OCI-LY7 (cell line): ENCODE measurements around the gene UGT1A6. TPM values are rescaled to one million over a fixed set of nuclear protein-coding genes. Genes with fewer than 3 reads are reported as not detected.

ENCODE experiments used
- BruUV-seq: library from RNA; stranded (reverse); fragments of 400-500 nt; replicated peaks from 2 replicates; lab custom pipeline; 2021; lab: Mats Ljungman, UMichigan
- CTCF ChIA-PET: fragments of 300-600 bp; sonication (Branson Sonifier 250); formaldehyde crosslinking; loops from one replicate; lab custom pipeline; 2022; ENCODE audit warnings: antibody characterized with exemption; ENCODE audit not compliant: unreplicated experiment; lab: Charles Lee
- POLR2A ChIA-PET: fragments of 300-600 bp; sonication (Branson Sonifier 250); formaldehyde crosslinking; loops from one replicate; lab custom pipeline; 2022; ENCODE audit warnings: antibody characterized with exemption; lab: Charles Lee
- DNase-seq: peaks from one replicate; pipeline ENCODE4 v3.0.0-alpha.2; 2015; ENCODE audit warnings: low spot score
- H2AFZ ChIP-seq: fragments of 200-600 bp; sonication (generic), shearing (Covaris generic); 2 replicates; pipeline ENCODE4 v1.6.1; 2014; ENCODE audit warnings: mild to moderate bottlenecking, antibody characterized with exemption, low read length, moderate library complexity
- H3K27ac ChIP-seq: fragments of 200-600 bp; sonication (generic); 2 replicates; pipeline ENCODE4 v1.5.1; 2014; ENCODE audit warnings: mixed run types, low read depth, mild to moderate bottlenecking, moderate library complexity, low read length, inconsistent platforms; ENCODE audit not compliant: poor library complexity, severe bottlenecking
- H3K36me3 ChIP-seq: fragments of 200-600 bp; sonication (generic); 2 replicates; pipeline ENCODE4 v1.6.1; 2014; ENCODE audit warnings: mild to moderate bottlenecking, antibody characterized with exemption, low read length, moderate library complexity, mixed read lengths; ENCODE audit not compliant: insufficient read depth
- H3K4me1 ChIP-seq: fragments of 200-600 bp; sonication (generic); 2 replicates; pipeline ENCODE4 v1.5.1; 2014; ENCODE audit warnings: mild to moderate bottlenecking, low read length; ENCODE audit not compliant: insufficient read depth, poor library complexity, severe bottlenecking
- H3K4me2 ChIP-seq: fragments of 200-600 bp; sonication (generic); 2 replicates; pipeline ENCODE4 v1.6.1; 2014; ENCODE audit warnings: mild to moderate bottlenecking, low read length
- H3K4me3 ChIP-seq: fragments of 200-600 bp; sonication (generic); 2 replicates; pipeline ENCODE4 v1.5.1; 2014; ENCODE audit warnings: mild to moderate bottlenecking, low read depth, low read length; ENCODE audit not compliant: poor library complexity, severe bottlenecking
- H3K79me2 ChIP-seq: fragments of 200-600 bp; sonication (generic); 2 replicates; pipeline ENCODE4 v1.6.1; 2016; ENCODE audit warnings: low read depth, mild to moderate bottlenecking, low read length, moderate library complexity, mixed read lengths; ENCODE audit not compliant: insufficient read depth
- H3K9me2 ChIP-seq: fragments of 200-600 bp; sonication (generic); 2 replicates; pipeline ENCODE4 v1.6.1; 2016; ENCODE audit warnings: mild to moderate bottlenecking, low read length, mixed read lengths; ENCODE audit not compliant: insufficient read depth
- H3K9me3 ChIP-seq: fragments of 200-600 bp; sonication (generic); 2 replicates; pipeline ENCODE4 v1.6.1; 2014; ENCODE audit warnings: mild to moderate bottlenecking, mixed run types, low read length, mixed read lengths
- H4K20me1 ChIP-seq: fragments of 200-600 bp; sonication (generic); 2 replicates; pipeline ENCODE4 v1.6.1; 2014; ENCODE audit warnings: mild to moderate bottlenecking, antibody characterized with exemption, low read length, moderate library complexity, mixed read lengths; ENCODE audit not compliant: insufficient read depth
- CTCF ChIP-seq: fragments of 200-600 bp; sonication (generic); conservative IDR thresholded peaks from 2 replicates; pipeline ENCODE4 v1.5.1; 2014; ENCODE audit warnings: mild to moderate bottlenecking, antibody characterized with exemption, low read length, moderate library complexity, mixed read lengths
- EZH2phosphoT487 ChIP-seq: fragments of 200-600 bp; sonication (generic); IDR thresholded peaks from 2 replicates; pipeline ENCODE4 v1.6.1; 2018; ENCODE audit warnings: low read depth, borderline replicate concordance, mild to moderate bottlenecking, mixed run types, antibody characterized with exemption, low read length, moderate library complexity, mixed read lengths
- intact Hi-C: fragments of 100-400 bp; cut with micrococcal nuclease; formaldehyde crosslinking; loops from one replicate; pipeline ENCODE4 v1.10.0; 2022; ENCODE audit not compliant: unreplicated experiment
- total RNA-seq, 2 experiments: library from RNA; depleted of rRNA in 1 of 2; stranded (reverse); fragments of >200 nt in 1 of 2; shearing (Covaris generic) in 1 of 2; gene quantifications; 2 replicates each; pipeline ENCODE4 v1.2.3, GENCODE V29; 2014 to 2022

The UGT1A6 gene
- total RNA-seq, 2 experiments from 2014 or later = not detected

- H3K36me3 ChIP-seq = no peaks in the 10 kb centered on the region
- no peaks in the 10 kb centered on the region for H3K79me2 ChIP-seq
- no peaks in the 10 kb centered on the region for H3K4me1 ChIP-seq
- H2AFZ ChIP-seq = no peak overlapping the region
- TF ChIP-seq CTCF = no peak
- no peak for TF ChIP-seq EZH2phosphoT487
- intact Hi-C loops = no loop called here
- no peaks in the 10 kb centered on the region for H4K20me1 ChIP-seq
- H3K9me2 ChIP-seq = no peaks in the 10 kb centered on the region; the same call in 1 of the 2 replicates
- H3K27ac ChIP-seq = no peak overlapping the region
- ChIA-PET CTCF (interaction anchor here (0.5 kb wide), 1 partner anchor 161 kb away, joined by 4 read pairs; no protein-coding TSS in a partner anchor), POLR2A (no interaction called here)
- DNase-seq = no peak
- BruUV-seq = no TSS peak
- H3K4me3 ChIP-seq = no peak overlapping the region
- no peak overlapping the region for H3K4me2 ChIP-seq
- no peaks in the 10 kb centered on the region for H3K9me3 ChIP-seq
Observed at GRCh38 chr2:233758849-233759248, 66.2 kb downstream of the UGT1A6 start.

DNA sequence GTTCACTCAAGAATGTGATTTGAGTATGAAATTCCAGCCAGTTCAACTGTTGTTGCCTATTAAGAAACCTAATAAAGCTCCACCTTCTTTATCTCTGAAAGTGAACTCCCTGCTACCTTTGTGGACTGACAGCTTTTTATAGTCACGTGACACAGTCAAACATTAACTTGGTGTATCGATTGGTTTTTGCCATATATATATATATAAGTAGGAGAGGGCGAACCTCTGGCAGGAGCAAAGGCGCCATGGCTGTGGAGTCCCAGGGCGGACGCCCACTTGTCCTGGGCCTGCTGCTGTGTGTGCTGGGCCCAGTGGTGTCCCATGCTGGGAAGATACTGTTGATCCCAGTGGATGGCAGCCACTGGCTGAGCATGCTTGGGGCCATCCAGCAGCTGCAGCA lies 67.4 kb downstream of the UGT1A6 start, which contains the start of gene UGT1A1:
TSS of gene UGT1A1 (plus strand) at position 228 of the 400 bp plus-strand sequence. CDS start at position 246, 18 bp downstream.
- no peaks in the 10 kb centered on the region for H4K20me1 ChIP-seq
- H3K4me1 ChIP-seq = no peaks in the 10 kb centered on the region
- H2AFZ ChIP-seq = no peak within 1 kb of the TSS
- no peaks in the 10 kb centered on the region for H3K79me2 ChIP-seq
- no peak for TF ChIP-seq EZH2phosphoT487
- POLR2A ChIA-PET = no interaction called here
- BruUV-seq = no TSS peak
- H3K9me2 ChIP-seq = no peaks in the 10 kb centered on the region; the same call in 1 of the 2 replicates
- no peaks in the 10 kb centered on the region for H3K36me3 ChIP-seq
- no peaks in the 10 kb centered on the region for H3K9me3 ChIP-seq
- DNase-seq = no peak
- no peak within 1 kb of the TSS for H3K4me2 ChIP-seq
- CTCF ChIA-PET = no interaction called here
- intact Hi-C loops = no loop called here
- H3K4me3 ChIP-seq = no peak within 1 kb of the TSS
- H3K27ac ChIP-seq = no peak within 1 kb of the TSS

DNA sequence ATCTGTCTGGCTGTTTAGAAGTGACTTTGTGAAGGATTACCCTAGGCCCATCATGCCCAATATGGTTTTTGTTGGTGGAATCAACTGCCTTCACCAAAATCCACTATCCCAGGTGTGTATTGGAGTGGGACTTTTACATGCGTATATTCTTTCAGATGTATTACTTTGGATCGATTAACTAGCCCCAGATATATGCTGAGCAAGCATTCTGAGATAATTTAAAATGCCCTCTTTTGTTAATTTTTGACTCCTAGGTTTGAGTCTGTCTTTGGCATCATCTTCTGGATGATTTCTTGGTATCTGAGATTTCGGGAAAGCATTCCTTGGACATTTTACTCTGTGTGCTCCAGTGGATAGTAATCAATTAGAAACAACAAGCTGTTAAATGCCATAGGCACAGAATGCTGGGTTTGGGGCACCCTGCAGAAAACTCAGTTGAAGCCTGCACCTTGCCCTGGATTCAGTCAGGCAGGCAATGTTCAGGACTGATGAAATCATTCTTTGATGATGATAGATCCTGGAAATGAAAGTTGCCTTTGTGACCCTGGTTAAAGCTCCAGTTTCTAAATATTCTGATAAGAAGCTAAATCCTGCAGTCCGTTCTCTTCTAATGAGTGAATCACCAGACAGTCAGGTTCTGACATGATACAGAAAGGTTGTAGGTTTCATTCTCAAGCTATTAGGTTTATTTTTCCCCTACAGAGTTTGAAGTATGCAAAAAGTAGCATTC lies 68.5 kb downstream of the UGT1A6 start:
- BruUV-seq = no TSS peak
- Histone ChIP-seq H3K79me2 (no peaks in the 10 kb centered on the region), H4K20me1 (no peaks in the 10 kb centered on the region), H3K4me1 (no peaks in the 10 kb centered on the region), H3K27ac (no peak overlapping the region), H3K4me3 (no peak overlapping the region), H2AFZ (no peak overlapping the region), H3K4me2 (no peak overlapping the region), H3K9me3 (no peaks in the 10 kb centered on the region), H3K36me3 (no peaks in the 10 kb centered on the region), H3K9me2 (no peaks in the 10 kb centered on the region; the same call in 1 of the 2 replicates)
- ChIA-PET POLR2A (interaction anchor here (0.5 kb wide), 1 partner anchor 267 kb away, joined by 3 read pairs; no protein-coding TSS in a partner anchor), CTCF (no interaction called here)
- TF ChIP-seq EZH2phosphoT487 = no peak
- no peak for TF ChIP-seq CTCF
- no peak for DNase-seq
- intact Hi-C loops = no loop called here
